BJ (cell line): Measurements from ENCODE around the gene BLCAP. TPM values are rescaled to one million over a fixed set of nuclear protein-coding genes. Genes with fewer than 3 reads are reported as not detected.
"Not testable (repeated sequence)": the region's sequence is repeated elsewhere in the genome, so short reads cannot be mapped to it uniquely, and the experiment has no call there.

Source experiments
- CTCF ChIA-PET: fragments of 350-600 bp; formaldehyde crosslinking; extraction: SDS; loops from one replicate; lab custom pipeline; 2021; ENCODE audit warnings: antibody characterized with exemption, inconsistent platforms; lab: Yijun Ruan, JAX
- POLR2A ChIA-PET: fragments of 300-600 bp; sonication (Branson Sonifier 250); formaldehyde crosslinking; extraction: SDS; loops from one replicate; lab custom pipeline; 2021; ENCODE audit warnings: antibody characterized with exemption; lab: Charles Lee
- DNase-seq: peaks from one replicate; pipeline ENCODE4 v3.0.0-alpha.2; 2011; ENCODE audit warnings: low read depth
- H3K27me3 ChIP-seq: 2 replicates; pipeline ENCODE4 v1.6.0; 2011; ENCODE audit warnings: low read length; ENCODE audit not compliant: control insufficient read depth, insufficient read depth
- H3K36me3 ChIP-seq: 2 replicates; pipeline ENCODE4 v1.5.1; 2011; ENCODE audit warnings: low read length; ENCODE audit not compliant: control insufficient read depth, insufficient read depth
- H3K4me3 ChIP-seq: 2 replicates; pipeline ENCODE4 v1.5.1; 2011; ENCODE audit warnings: low read depth, mild to moderate bottlenecking, control low read depth, low read length
- polyA plus RNA-seq: library from polyadenylated mRNA; depleted of rRNA; stranded (reverse); fragments of >200 nt; gene quantifications from 2 replicates; pipeline ENCODE4 v1.2.3, GENCODE V29; 2011
- TF ChIP-seq, protein P1 (sequence below): IDR thresholded peaks from 2 replicates; pipeline ENCODE4 v1.5.1; 2011; ENCODE audit warnings: low read depth, mild to moderate bottlenecking, control low read depth, inconsistent platforms, low read length, moderate library complexity; ENCODE audit not compliant: insufficient read depth

BLCAP gene
- polyA plus RNA-seq, 1 experiment: 98.7 TPM

DNA sequence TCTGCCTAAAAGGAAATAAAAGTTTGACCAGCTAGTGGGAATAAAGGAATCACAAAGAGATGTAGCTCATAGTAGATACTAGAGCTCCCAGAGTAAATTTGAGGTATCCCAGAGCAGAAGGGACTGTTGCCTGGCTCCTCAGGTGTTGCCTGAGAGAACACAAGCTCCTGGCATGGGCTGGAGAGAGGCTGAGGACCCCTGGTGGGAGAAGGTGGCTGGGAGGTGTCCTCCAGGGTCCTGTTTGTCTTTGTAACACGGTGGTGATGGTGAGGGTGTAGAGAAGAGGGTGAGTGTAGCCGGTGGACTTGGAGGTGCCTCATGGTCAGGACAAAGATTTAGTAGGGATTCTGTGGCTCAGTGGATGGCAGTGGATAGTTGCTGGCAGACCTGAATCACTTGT, 34.7 kb downstream of the BLCAP start:
- H3K27me3 ChIP-seq: no peaks in the 10 kb centered on the region
- H3K4me3 ChIP-seq: no peak overlapping the region
- TF ChIP-seq, protein P1, sequence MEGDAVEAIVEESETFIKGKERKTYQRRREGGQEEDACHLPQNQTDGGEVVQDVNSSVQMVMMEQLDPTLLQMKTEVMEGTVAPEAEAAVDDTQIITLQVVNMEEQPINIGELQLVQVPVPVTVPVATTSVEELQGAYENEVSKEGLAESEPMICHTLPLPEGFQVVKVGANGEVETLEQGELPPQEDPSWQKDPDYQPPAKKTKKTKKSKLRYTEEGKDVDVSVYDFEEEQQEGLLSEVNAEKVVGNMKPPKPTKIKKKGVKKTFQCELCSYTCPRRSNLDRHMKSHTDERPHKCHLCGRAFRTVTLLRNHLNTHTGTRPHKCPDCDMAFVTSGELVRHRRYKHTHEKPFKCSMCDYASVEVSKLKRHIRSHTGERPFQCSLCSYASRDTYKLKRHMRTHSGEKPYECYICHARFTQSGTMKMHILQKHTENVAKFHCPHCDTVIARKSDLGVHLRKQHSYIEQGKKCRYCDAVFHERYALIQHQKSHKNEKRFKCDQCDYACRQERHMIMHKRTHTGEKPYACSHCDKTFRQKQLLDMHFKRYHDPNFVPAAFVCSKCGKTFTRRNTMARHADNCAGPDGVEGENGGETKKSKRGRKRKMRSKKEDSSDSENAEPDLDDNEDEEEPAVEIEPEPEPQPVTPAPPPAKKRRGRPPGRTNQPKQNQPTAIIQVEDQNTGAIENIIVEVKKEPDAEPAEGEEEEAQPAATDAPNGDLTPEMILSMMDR: no peak
- H3K36me3 ChIP-seq: no peaks in the 10 kb centered on the region
- no peak for DNase-seq
- POLR2A ChIA-PET: no interaction called here
- CTCF ChIA-PET: interaction anchor here (1.1 kb wide), 1 partner anchor 40 kb away, joined by 3 read pairs; no protein-coding TSS in a partner anchor

DNA sequence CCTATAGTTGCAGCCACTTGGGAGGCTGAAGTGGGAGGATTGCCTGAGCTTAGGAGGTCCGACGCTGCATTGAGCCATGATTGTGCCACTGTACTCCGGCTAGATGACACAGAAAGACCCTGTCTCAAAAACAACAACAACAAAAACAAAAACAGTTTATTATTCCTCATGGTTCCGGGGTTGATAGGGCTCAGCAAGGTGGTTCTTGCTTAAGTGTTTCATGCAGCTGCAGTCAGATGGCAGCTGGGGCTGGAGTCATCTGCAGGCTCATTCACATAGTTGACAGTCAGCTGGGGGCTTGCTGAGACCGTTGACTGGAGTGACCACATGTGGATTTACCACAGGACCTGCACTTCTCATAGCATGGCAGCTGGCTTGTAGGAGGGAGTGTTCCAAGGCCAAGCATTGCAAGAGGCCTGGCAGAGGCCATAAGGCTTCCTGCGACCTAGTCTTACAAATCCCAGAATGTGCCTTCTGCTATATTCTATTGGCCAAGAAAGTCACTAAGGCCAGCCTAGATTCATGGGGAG, 35.5 kb downstream of the BLCAP start:
- Histone ChIP-seq H3K36me3 (no peaks in the 10 kb centered on the region), H3K27me3 (no peaks in the 10 kb centered on the region), H3K4me3 (no peak overlapping the region)
- DNase-seq: no peak
- ChIA-PET CTCF (no interaction called here), POLR2A (no interaction called here)
- TF ChIP-seq, protein P1: no peak

DNA sequence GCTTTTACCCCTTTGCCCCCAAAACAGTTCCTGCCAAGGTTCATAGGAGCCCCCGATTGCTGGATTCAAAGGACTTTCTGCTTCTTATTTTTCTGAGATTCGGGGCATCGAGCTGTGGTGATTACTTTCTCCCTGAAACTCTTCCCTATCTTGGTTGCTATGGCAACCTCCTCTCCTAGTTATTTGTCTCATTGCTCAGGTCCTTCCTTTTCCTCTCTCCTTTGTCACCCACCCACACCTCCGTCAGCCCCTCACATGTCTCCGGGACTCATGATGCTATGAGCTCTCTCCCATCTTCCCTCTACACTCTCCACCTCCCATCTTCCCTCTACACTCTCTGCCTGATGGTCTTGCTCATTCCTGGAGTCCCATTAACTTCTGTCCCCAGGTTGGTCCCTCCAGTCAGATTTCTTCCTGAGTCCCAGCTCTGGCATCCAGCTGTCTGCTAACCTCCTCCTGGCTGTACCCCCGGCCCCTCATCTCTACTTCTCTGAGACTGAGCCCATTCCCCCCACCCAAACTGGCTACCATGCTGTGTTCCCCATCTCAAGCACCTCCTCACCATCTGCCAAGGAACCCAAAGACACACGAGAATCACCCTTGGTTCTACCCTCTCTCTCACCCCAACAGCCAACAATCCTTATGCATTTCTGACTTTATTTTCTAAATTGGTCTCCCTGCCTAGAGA, 36.9 kb downstream of the BLCAP start:
- no peaks in the 10 kb centered on the region for H3K36me3 ChIP-seq
- ChIA-PET POLR2A (no interaction called here), CTCF (no interaction called here)
- no peak for DNase-seq
- no peaks in the 10 kb centered on the region for H3K27me3 ChIP-seq
- H3K4me3 ChIP-seq: no peak overlapping the region
- TF ChIP-seq, protein P1: no peak

DNA sequence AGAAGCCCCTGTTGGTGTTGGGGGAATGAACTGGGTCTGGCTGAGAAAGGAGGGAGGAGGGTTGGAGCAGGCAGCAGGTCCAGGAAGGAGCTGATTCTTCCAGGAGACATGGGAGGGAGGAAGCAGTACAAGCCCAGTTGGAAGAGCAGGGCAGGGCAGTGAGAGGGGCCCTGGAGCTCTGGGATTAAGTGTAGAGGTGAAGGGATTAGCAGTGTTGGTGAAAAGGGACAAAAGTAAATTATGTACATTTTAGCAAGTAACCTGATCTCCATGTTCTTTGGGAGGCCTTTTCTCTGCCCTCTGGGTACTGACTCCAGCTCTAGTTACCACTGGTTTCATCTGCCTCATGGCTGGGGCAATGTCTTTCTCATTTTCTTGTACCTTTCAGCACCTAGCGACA, 41.5 kb downstream of the BLCAP start:
- CTCF ChIA-PET, H3K4me3 ChIP-seq, H3K27me3 ChIP-seq, POLR2A ChIA-PET, H3K36me3 ChIP-seq, DNase-seq: not testable (repeated sequence)

DNA sequence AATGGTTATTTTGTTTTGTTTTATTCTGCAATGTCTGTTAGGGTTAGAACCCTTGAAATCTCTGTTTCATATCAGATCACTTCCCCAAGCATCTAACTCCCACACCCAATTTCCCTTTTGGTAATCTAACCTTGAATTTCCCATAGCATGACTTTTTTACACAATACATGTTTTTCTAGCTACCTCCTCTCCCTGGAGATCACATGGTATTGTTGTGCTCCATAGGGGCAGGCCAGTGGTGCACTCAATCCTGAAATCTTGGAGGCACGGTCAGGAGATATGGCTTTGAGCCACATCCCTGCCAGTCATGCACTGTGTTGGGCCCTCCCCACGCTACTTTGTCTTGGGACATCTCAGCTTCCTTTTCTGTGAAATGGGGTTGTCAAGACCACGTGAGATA, 43.3 kb downstream of the BLCAP start:
- H3K27me3 ChIP-seq: peaks cover 6% of the 10 kb centered on the region
- no peak for DNase-seq
- no peaks in the 10 kb centered on the region for H3K36me3 ChIP-seq
- no peak overlapping the region for H3K4me3 ChIP-seq
- TF ChIP-seq, protein P1: no peak
- ChIA-PET POLR2A (no interaction called here), CTCF (interaction anchor here (0.8 to 1.3 kb wide), 3 partner anchors 9 to 21 kb away, joined by 3 read pairs; no protein-coding TSS in a partner anchor)
